Ovary (tissue), 3 donors: ENCODE results near the gene DISP1.

Experiments used
- POLR2A ChIP-seq: fragments of 450-650 bp; IDR thresholded peaks from one replicate; pipeline ENCODE4 v1.6.1; 2017; ENCODE audit warnings: antibody characterized with exemption, mild to moderate bottlenecking, moderate library complexity
- TF ChIP-seq, protein P1 (sequence below), 3 donors: fragments of 450-650 bp in 2 of 3; fragments of 200-600 bp in 1 of 3; IDR thresholded peaks; one replicate each; pipeline versions ENCODE4 v1.5.1 to v1.8.0; 2016 to 2022; ENCODE audit warnings: antibody characterized with exemption in 3 of 3, mild to moderate bottlenecking in 1 of 3
- donor health status: DM: no; HTN: no; CAD: no.

DNA sequence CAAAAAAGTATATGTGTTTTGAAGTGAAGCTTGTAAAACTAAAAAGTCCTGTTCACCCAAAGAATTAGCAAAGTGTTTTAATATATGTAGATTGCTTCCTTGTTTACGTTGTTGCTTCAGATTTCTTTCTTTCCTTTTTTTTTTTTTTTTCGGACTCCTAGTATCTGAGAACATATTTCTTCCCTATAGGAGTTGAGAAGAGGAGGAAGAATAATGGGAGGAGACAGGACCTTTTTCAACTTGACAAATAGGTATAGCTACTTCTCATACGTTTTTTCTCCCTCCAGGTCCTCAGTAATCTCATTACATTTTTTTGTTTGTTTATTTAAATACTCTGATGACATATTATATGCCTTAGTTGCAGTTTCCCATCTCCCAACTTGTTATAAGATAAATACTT, 8.9 kb downstream of the DISP1 start:
- TF ChIP-seq, protein P1, sequence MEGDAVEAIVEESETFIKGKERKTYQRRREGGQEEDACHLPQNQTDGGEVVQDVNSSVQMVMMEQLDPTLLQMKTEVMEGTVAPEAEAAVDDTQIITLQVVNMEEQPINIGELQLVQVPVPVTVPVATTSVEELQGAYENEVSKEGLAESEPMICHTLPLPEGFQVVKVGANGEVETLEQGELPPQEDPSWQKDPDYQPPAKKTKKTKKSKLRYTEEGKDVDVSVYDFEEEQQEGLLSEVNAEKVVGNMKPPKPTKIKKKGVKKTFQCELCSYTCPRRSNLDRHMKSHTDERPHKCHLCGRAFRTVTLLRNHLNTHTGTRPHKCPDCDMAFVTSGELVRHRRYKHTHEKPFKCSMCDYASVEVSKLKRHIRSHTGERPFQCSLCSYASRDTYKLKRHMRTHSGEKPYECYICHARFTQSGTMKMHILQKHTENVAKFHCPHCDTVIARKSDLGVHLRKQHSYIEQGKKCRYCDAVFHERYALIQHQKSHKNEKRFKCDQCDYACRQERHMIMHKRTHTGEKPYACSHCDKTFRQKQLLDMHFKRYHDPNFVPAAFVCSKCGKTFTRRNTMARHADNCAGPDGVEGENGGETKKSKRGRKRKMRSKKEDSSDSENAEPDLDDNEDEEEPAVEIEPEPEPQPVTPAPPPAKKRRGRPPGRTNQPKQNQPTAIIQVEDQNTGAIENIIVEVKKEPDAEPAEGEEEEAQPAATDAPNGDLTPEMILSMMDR (IDR thresholded peaks at IDR 0.05): no peak
- TF ChIP-seq POLR2A: no peak
